HCT116 (cell line): Measurements from ENCODE around the gene EHF.

Source experiments
- CEBPB ChIP-seq: IDR thresholded peaks from 2 replicates; pipeline ENCODE4 v1.6.1; 2012; ENCODE audit warnings: low read depth
- CTCF ChIP-seq, 3 experiments: fragments of 200-600 bp in 1 of 3; sonication (generic) in 1 of 3; IDR thresholded peaks in 2 of 3; conservative IDR thresholded peaks in 1 of 3; 2 replicates each; pipeline ENCODE4 v1.5.1; 2012 to 2017; ENCODE audit warnings: low read depth in 2 of 3, low read length in 2 of 3, antibody characterized with exemption in 1 of 3, borderline replicate concordance in 1 of 3, control low read depth in 1 of 3, mild to moderate bottlenecking in 1 of 3, mixed read lengths in 1 of 3, mixed run types in 1 of 3, moderate library complexity in 1 of 3; ENCODE audit not compliant: insufficient read depth in 1 of 3
- ELF1 ChIP-seq: IDR thresholded peaks from 2 replicates; pipeline ENCODE4 v1.6.1; 2012; ENCODE audit warnings: low read depth, borderline replicate concordance
- JUND ChIP-seq: IDR thresholded peaks from 2 replicates; pipeline ENCODE4 v1.6.1; 2012
- MAX ChIP-seq: IDR thresholded peaks from 2 replicates; pipeline ENCODE4 v1.6.1; 2012
- POLR2A ChIP-seq: IDR thresholded peaks from 2 replicates; pipeline ENCODE4 v1.7.0; 2011; ENCODE audit warnings: borderline replicate concordance; ENCODE audit not compliant: insufficient read depth, insufficient read length; ENCODE audit errors: extremely low read depth
- REST ChIP-seq: IDR thresholded peaks from 2 replicates; pipeline ENCODE4 v1.6.1; 2012; ENCODE audit warnings: low read depth
- TCF7L2 ChIP-seq: IDR thresholded peaks from 2 replicates; pipeline ENCODE4 v1.7.0; 2011; ENCODE audit warnings: borderline replicate concordance, inconsistent platforms; ENCODE audit not compliant: insufficient read depth, insufficient read length; ENCODE audit errors: extremely low read depth
- YY1 ChIP-seq: IDR thresholded peaks from 2 replicates; pipeline ENCODE4 v1.6.1; 2011; ENCODE audit warnings: low read length, low read depth, moderate library complexity, mild to moderate bottlenecking; ENCODE audit not compliant: insufficient replicate concordance; ENCODE audit errors: extremely low read depth

- TF ChIP-seq REST (no peak), TCF7L2 (no peak), CTCF (IDR thresholded peaks at IDR 0.05 in 2 of 3, conservative IDR thresholded peaks at IDR 0.05 in 1 of 3; ENCODE audit: borderline replicate concordance in 1 of 3, insufficient read depth in 1 of 3, low read depth in 2 of 3, low read length in 2 of 3) (no peak), ELF1 (no peak), MAX (no peak), YY1 (no peak), POLR2A (no peak), CEBPB (no peak), JUND (no peak)
Measured at GRCh38 chr11:34659096-34659733, 38.3 kb downstream of the EHF start.
